Keratinocyte (primary cell): ENCODE measurements around the gene KCNJ6. TPM values are rescaled to one million over a fixed set of nuclear protein-coding genes. Genes with fewer than 3 reads are reported as not detected.

ENCODE experiments used
- DNase-seq: peaks from one replicate; pipeline ENCODE4 v3.0.0-alpha.2; 2011; ENCODE audit warnings: low read depth, missing footprints, low spot score
- FAIRE-seq: peaks from 2 replicates; lab custom pipeline; 2011; peaks lifted over from hg19 to GRCh38; lab: Jason Lieb, UNC
- H2AFZ ChIP-seq: 2 replicates; pipeline ENCODE4 v1.6.0; 2012; ENCODE audit warnings: low read length, control low read depth, inconsistent platforms; ENCODE audit not compliant: control insufficient read depth
- H3K27ac ChIP-seq: 2 replicates; pipeline ENCODE4 v1.5.1; 2011; ENCODE audit warnings: low read length; ENCODE audit not compliant: control insufficient read depth, insufficient read depth
- H3K27me3 ChIP-seq: 3 replicates; pipeline ENCODE4 v1.6.0; 2011; ENCODE audit warnings: low read length; ENCODE audit not compliant: control insufficient read depth, insufficient read depth; ENCODE audit errors: extremely low read depth
- H3K36me3 ChIP-seq, 2 experiments: 2 replicates in 1 of 2; 3 replicates in 1 of 2; pipeline ENCODE4 v1.5.1; 2011; ENCODE audit warnings: low read length in 2 of 2, mild to moderate bottlenecking in 1 of 2; ENCODE audit not compliant: control insufficient read depth in 2 of 2, insufficient read depth in 2 of 2; ENCODE audit errors: extremely low read depth in 1 of 2
- H3K4me1 ChIP-seq: 3 replicates; pipeline ENCODE4 v1.5.1; 2011; ENCODE audit warnings: low read length; ENCODE audit not compliant: control insufficient read depth, insufficient read depth; ENCODE audit errors: extremely low read depth
- H3K4me2 ChIP-seq: 3 replicates; pipeline ENCODE4 v1.6.0; 2011; ENCODE audit warnings: low read depth, low read length; ENCODE audit not compliant: control insufficient read depth, insufficient read depth; ENCODE audit errors: extremely low read depth
- H3K4me3 ChIP-seq, 3 experiments: fragments of 200-600 bp in 1 of 3; sonication (generic) in 1 of 3; 2 replicates in 2 of 3; 3 replicates in 1 of 3; pipeline ENCODE4 v1.5.1; 2011 to 2016; ENCODE audit warnings: low read length in 3 of 3, mild to moderate bottlenecking in 3 of 3, control low read depth in 2 of 3, inconsistent platforms in 1 of 3, low read depth in 1 of 3, mixed read lengths in 1 of 3, mixed run types in 1 of 3, moderate library complexity in 1 of 3; ENCODE audit not compliant: control insufficient read depth in 2 of 3, insufficient read depth in 2 of 3; ENCODE audit errors: extremely low read depth in 1 of 3
- H3K79me2 ChIP-seq: 2 replicates; pipeline ENCODE4 v1.6.0; 2012; ENCODE audit warnings: low read length; ENCODE audit not compliant: control insufficient read depth, insufficient read depth
- H3K9ac ChIP-seq: 3 replicates; pipeline ENCODE4 v1.6.0; 2011; ENCODE audit warnings: low read length; ENCODE audit not compliant: control insufficient read depth, insufficient read depth; ENCODE audit errors: extremely low read depth
- H3K9me1 ChIP-seq: 3 replicates; pipeline ENCODE4 v1.6.0; 2011; ENCODE audit warnings: low read length; ENCODE audit not compliant: control insufficient read depth, insufficient read depth; ENCODE audit errors: extremely low read depth
- H3K9me3 ChIP-seq: 2 replicates; pipeline ENCODE4 v1.5.1; 2012; ENCODE audit warnings: low read depth, low read length; ENCODE audit not compliant: control insufficient read depth
- H4K20me1 ChIP-seq: 3 replicates; pipeline ENCODE4 v1.6.0; 2011; ENCODE audit warnings: low read length; ENCODE audit not compliant: control insufficient read depth, insufficient read depth; ENCODE audit errors: extremely low read depth
- EZH2 ChIP-seq: IDR thresholded peaks from one replicate; pipeline ENCODE4 v1.6.1; 2012; ENCODE audit warnings: inconsistent platforms, mild to moderate bottlenecking, low read length, moderate library complexity
- dilution Hi-C: fragments of 300-500 bp; cut with MboI; formaldehyde crosslinking; loops from one replicate; pipeline ENCODE4 v1.7.0; 2020; ENCODE audit warnings: low sequenced_read_pairs; ENCODE audit not compliant: extremely low pct_ligation_motif_present
- polyA plus RNA-seq, 5 experiments: library from polyadenylated mRNA; depleted of rRNA in 3 of 5; stranded (reverse) in 3 of 5; stranded (forward) in 1 of 5; unstranded in 1 of 5; fragments of >200 nt; gene quantifications; 1 replicate in 1 of 5; 2 replicates in 3 of 5; 3 replicates in 1 of 5; pipeline versions ENCODE4 v1.2.1 to v1.2.3, GENCODE V29; 2011 to 2012; ENCODE audit warnings: missing spikeins in 2 of 5, low read depth in 1 of 5, low replicate concordance in 1 of 5
- TF ChIP-seq, protein P1 (sequence below), 3 experiments: IDR thresholded peaks in 1 of 3; conservative IDR thresholded peaks in 1 of 3; optimal IDR thresholded peaks in 1 of 3; 2 replicates in 2 of 3; 3 replicates in 1 of 3; pipeline versions ENCODE3 to v1.5.1; 2011; ENCODE audit warnings: low read length in 3 of 3, mild to moderate bottlenecking in 3 of 3, moderate library complexity in 2 of 3, control low read depth in 1 of 3, inconsistent platforms in 1 of 3; ENCODE audit not compliant: insufficient read depth in 2 of 3; ENCODE audit errors: extremely low read depth in 1 of 3

KCNJ6 gene
- polyA plus RNA-seq, 1 donor (not counting 4 experiments of a cell fraction or from before 2014, with no cell fraction given): not detected

DNA sequence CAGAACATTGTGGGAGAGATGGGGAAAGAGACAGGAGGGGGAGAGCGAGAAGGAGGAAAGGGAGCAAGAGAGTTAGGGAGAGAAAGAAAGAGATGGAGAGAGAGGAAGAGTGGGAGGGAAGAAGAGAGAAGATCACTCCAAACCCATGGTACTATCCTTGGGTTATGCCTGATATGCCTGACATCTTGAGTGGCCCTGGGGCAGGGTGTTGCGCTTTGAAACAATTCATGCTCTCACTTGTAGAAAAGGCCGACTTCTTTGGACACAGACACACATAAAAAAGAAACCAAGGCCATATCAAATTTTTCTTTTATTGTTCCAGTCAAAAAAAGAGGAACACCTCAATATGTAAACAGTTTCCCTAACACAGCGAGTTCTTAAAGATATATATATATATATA, 309.2 kb downstream of the KCNJ6 start:
- no peak for DNase-seq
- no peaks in the 10 kb centered on the region for H3K79me2 ChIP-seq
- TF ChIP-seq, protein P1, sequence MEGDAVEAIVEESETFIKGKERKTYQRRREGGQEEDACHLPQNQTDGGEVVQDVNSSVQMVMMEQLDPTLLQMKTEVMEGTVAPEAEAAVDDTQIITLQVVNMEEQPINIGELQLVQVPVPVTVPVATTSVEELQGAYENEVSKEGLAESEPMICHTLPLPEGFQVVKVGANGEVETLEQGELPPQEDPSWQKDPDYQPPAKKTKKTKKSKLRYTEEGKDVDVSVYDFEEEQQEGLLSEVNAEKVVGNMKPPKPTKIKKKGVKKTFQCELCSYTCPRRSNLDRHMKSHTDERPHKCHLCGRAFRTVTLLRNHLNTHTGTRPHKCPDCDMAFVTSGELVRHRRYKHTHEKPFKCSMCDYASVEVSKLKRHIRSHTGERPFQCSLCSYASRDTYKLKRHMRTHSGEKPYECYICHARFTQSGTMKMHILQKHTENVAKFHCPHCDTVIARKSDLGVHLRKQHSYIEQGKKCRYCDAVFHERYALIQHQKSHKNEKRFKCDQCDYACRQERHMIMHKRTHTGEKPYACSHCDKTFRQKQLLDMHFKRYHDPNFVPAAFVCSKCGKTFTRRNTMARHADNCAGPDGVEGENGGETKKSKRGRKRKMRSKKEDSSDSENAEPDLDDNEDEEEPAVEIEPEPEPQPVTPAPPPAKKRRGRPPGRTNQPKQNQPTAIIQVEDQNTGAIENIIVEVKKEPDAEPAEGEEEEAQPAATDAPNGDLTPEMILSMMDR (optimal IDR thresholded peaks at IDR 0.05 in 1 of 3, IDR thresholded peaks at IDR 0.05 in 1 of 3, conservative IDR thresholded peaks at IDR 0.05 in 1 of 3; ENCODE audit: extremely low read depth in 1 of 3, insufficient read depth in 2 of 3, low read length in 3 of 3): no peak
- TF ChIP-seq EZH2: no peak
- H3K27me3 ChIP-seq: peaks cover 17% of the 10 kb centered on the region
- H3K9me1 ChIP-seq: no peaks in the 10 kb centered on the region
- no peaks in the 10 kb centered on the region for H3K9me3 ChIP-seq
- no peaks in the 10 kb centered on the region for H3K36me3 ChIP-seq
- no peaks in the 10 kb centered on the region for H4K20me1 ChIP-seq
- no peak overlapping the region for H2AFZ ChIP-seq
- H3K27ac ChIP-seq: no peak overlapping the region
- FAIRE-seq: no peak
- no peak overlapping the region for H3K4me2 ChIP-seq
- dilution Hi-C loops: no loop called here
- no peak overlapping the region for H3K4me3 ChIP-seq
- H3K9ac ChIP-seq: no peak overlapping the region
- no peaks in the 10 kb centered on the region for H3K4me1 ChIP-seq

DNA sequence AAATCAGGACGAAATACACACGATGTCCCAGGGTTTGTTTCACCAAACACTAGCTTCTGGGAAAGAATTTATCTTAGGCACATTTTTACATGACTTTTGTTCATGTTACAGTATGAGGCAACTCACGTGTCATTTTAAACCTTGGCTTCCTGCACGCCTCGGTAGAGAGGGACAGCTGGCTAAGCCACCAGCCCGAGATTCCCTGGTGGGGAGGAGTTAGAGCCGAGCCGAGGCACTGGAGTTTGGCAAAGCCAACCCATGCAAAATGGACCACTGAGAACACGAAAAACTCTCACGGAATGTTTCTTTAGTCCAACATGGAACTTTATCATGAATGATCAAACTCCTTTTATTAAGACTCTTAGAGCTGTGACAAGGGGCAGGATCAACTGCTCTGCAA, 309.7 kb downstream of the KCNJ6 start:
- H3K4me2 ChIP-seq: no peak overlapping the region
- H3K9ac ChIP-seq: no peak overlapping the region
- no peaks in the 10 kb centered on the region for H3K9me3 ChIP-seq
- no peak overlapping the region for H3K4me3 ChIP-seq
- no peak overlapping the region for H2AFZ ChIP-seq
- FAIRE-seq: no peak
- dilution Hi-C loops: no loop called here
- DNase-seq: no peak
- no peak for TF ChIP-seq EZH2
- TF ChIP-seq, protein P1 (optimal IDR thresholded peaks at IDR 0.05 in 1 of 3, IDR thresholded peaks at IDR 0.05 in 1 of 3, conservative IDR thresholded peaks at IDR 0.05 in 1 of 3; ENCODE audit: extremely low read depth in 1 of 3, insufficient read depth in 2 of 3, low read length in 3 of 3): no peak
- H4K20me1 ChIP-seq: no peaks in the 10 kb centered on the region
- H3K4me1 ChIP-seq: no peaks in the 10 kb centered on the region
- H3K36me3 ChIP-seq: no peaks in the 10 kb centered on the region
- no peak overlapping the region for H3K27ac ChIP-seq
- no peaks in the 10 kb centered on the region for H3K9me1 ChIP-seq
- H3K79me2 ChIP-seq: no peaks in the 10 kb centered on the region
- H3K27me3 ChIP-seq: peaks cover 17% of the 10 kb centered on the region
